ENCODE measurements around the gene SPAG17.

Gene SPAG17

GRCh38 chr1:118132000-118132399, 53.0 kb downstream of the SPAG17 start:
- H3K36me3 ChIP-seq (ENCODE audit: control insufficient read depth, insufficient read depth, low read length) = no peaks in the 10 kb centered on the region
- no peaks in the 10 kb centered on the region for H3K9me3 ChIP-seq (ENCODE audit: control insufficient read depth, low read length)
- no peaks in the 10 kb centered on the region for H3K4me1 ChIP-seq (ENCODE audit: control insufficient read depth, insufficient read depth, low read length, poor library complexity, severe bottlenecking)
- no peaks in the 10 kb centered on the region for H3K27me3 ChIP-seq (replicated peaks; ENCODE audit: control insufficient read depth, insufficient read depth, low read length, poor library complexity, severe bottlenecking)
- no peak overlapping the region for H3K27ac ChIP-seq (ENCODE audit: insufficient read depth, low read length, poor library complexity, severe bottlenecking)
- no peak overlapping the region for H3K4me3 ChIP-seq (ENCODE audit: insufficient read depth, low read depth, low read length, poor library complexity, severe bottlenecking)
- DNase-seq = no peak

- Histone ChIP-seq H3K27me3 (replicated peaks; ENCODE audit: control insufficient read depth, insufficient read depth, low read length, poor library complexity, severe bottlenecking) (no peaks in the 10 kb centered on the region), H3K36me3 (ENCODE audit: control insufficient read depth, insufficient read depth, low read length) (no peaks in the 10 kb centered on the region), H3K4me1 (ENCODE audit: control insufficient read depth, insufficient read depth, low read length, poor library complexity, severe bottlenecking) (no peaks in the 10 kb centered on the region), H3K9me3 (ENCODE audit: control insufficient read depth, low read length) (no peaks in the 10 kb centered on the region), H3K27ac (ENCODE audit: insufficient read depth, low read length, poor library complexity, severe bottlenecking) (no peak overlapping the region), H3K4me3 (ENCODE audit: insufficient read depth, low read depth, low read length, poor library complexity, severe bottlenecking) (no peak overlapping the region)
- DNase-seq = no peak
Measured at GRCh38 chr1:118128761-118129160, 56.3 kb downstream of the SPAG17 start.

DNA sequence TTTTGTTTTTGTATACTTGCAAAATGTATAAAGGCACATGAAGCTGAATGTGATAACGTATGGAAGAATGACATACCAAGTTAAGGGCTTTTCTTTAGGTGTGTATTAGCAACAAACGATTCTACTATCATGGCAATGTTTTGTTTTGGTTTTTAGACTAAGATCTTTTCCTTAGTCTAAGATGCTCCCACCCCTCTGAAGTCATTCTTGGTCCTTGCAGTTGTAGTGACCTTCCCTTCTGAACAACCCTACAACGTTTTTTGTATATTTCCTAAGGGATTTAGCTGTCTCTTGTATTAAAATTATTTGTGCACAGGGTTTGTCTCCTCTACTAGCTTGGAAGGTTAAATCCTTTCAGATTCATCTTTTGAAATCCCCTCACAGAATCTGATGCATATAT, 61.0 kb downstream of the SPAG17 start:
- no peak overlapping the region for H3K4me3 ChIP-seq (ENCODE audit: insufficient read depth, low read depth, low read length, poor library complexity, severe bottlenecking)
- no peaks in the 10 kb centered on the region for H3K9me3 ChIP-seq (ENCODE audit: control insufficient read depth, low read length)
- no peaks in the 10 kb centered on the region for H3K4me1 ChIP-seq (ENCODE audit: control insufficient read depth, insufficient read depth, low read length, poor library complexity, severe bottlenecking)
- no peak overlapping the region for H3K27ac ChIP-seq (ENCODE audit: insufficient read depth, low read length, poor library complexity, severe bottlenecking)
- DNase-seq = no peak
- no peaks in the 10 kb centered on the region for H3K36me3 ChIP-seq (ENCODE audit: control insufficient read depth, insufficient read depth, low read length)
- H3K27me3 ChIP-seq (replicated peaks; ENCODE audit: control insufficient read depth, insufficient read depth, low read length, poor library complexity, severe bottlenecking) = no peaks in the 10 kb centered on the region

- H3K9me3 ChIP-seq (ENCODE audit: control insufficient read depth, low read length) = no peaks in the 10 kb centered on the region
- no peaks in the 10 kb centered on the region for H3K4me1 ChIP-seq (ENCODE audit: control insufficient read depth, insufficient read depth, low read length, poor library complexity, severe bottlenecking)
- H3K27me3 ChIP-seq (replicated peaks; ENCODE audit: control insufficient read depth, insufficient read depth, low read length, poor library complexity, severe bottlenecking) = no peaks in the 10 kb centered on the region
- no peaks in the 10 kb centered on the region for H3K36me3 ChIP-seq (ENCODE audit: control insufficient read depth, insufficient read depth, low read length)
- DNase-seq = no peak
- H3K4me3 ChIP-seq (ENCODE audit: insufficient read depth, low read depth, low read length, poor library complexity, severe bottlenecking) = no peak overlapping the region
- H3K27ac ChIP-seq (ENCODE audit: insufficient read depth, low read length, poor library complexity, severe bottlenecking) = no peak overlapping the region
Measured at GRCh38 chr1:118123116-118123839, 61.8 kb downstream of the SPAG17 start.

GRCh38 chr1:118122234-118123004, 62.6 kb downstream of the SPAG17 start:
- DNase-seq = no peak
- no peak overlapping the region for H3K4me3 ChIP-seq (ENCODE audit: insufficient read depth, low read depth, low read length, poor library complexity, severe bottlenecking)
- H3K9me3 ChIP-seq (ENCODE audit: control insufficient read depth, low read length) = no peaks in the 10 kb centered on the region
- no peaks in the 10 kb centered on the region for H3K36me3 ChIP-seq (ENCODE audit: control insufficient read depth, insufficient read depth, low read length)
- H3K27me3 ChIP-seq (replicated peaks; ENCODE audit: control insufficient read depth, insufficient read depth, low read length, poor library complexity, severe bottlenecking) = no peaks in the 10 kb centered on the region
- no peaks in the 10 kb centered on the region for H3K4me1 ChIP-seq (ENCODE audit: control insufficient read depth, insufficient read depth, low read length, poor library complexity, severe bottlenecking)
- no peak overlapping the region for H3K27ac ChIP-seq (ENCODE audit: insufficient read depth, low read length, poor library complexity, severe bottlenecking)

- Histone ChIP-seq H3K4me1 (ENCODE audit: control insufficient read depth, insufficient read depth, low read length, poor library complexity, severe bottlenecking) (no peaks in the 10 kb centered on the region), H3K9me3 (ENCODE audit: control insufficient read depth, low read length) (no peaks in the 10 kb centered on the region), H3K27ac (ENCODE audit: insufficient read depth, low read length, poor library complexity, severe bottlenecking) (no peak overlapping the region), H3K4me3 (ENCODE audit: insufficient read depth, low read depth, low read length, poor library complexity, severe bottlenecking) (no peak overlapping the region), H3K27me3 (replicated peaks; ENCODE audit: control insufficient read depth, insufficient read depth, low read length, poor library complexity, severe bottlenecking) (no peaks in the 10 kb centered on the region), H3K36me3 (ENCODE audit: control insufficient read depth, insufficient read depth, low read length) (no peaks in the 10 kb centered on the region)
- DNase-seq = no peak
Measured at GRCh38 chr1:118118873-118119463, 66.1 kb downstream of the SPAG17 start.

DNA sequence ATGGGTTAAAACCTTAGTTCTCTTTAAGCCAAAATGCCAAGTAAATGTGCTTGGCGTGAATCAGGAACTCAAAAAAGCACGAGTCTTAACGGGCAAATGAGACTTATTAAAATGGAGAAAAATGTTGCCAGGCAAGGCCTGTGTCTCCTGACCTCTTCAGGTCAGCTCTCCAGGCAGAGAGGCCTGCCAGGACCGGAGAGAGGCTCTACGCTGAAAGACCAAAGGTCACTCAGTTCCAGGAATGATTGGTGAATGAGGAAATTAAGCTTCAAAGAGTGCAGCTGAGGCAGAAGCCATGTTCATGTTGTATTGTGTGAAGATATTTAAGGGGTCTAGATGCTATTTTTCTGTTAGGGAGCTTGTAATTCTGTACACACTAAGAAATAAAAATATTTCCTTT, 66.6 kb downstream of the SPAG17 start:
- no peak for DNase-seq
- no peak overlapping the region for H3K27ac ChIP-seq (ENCODE audit: insufficient read depth, low read length, poor library complexity, severe bottlenecking)

DNA sequence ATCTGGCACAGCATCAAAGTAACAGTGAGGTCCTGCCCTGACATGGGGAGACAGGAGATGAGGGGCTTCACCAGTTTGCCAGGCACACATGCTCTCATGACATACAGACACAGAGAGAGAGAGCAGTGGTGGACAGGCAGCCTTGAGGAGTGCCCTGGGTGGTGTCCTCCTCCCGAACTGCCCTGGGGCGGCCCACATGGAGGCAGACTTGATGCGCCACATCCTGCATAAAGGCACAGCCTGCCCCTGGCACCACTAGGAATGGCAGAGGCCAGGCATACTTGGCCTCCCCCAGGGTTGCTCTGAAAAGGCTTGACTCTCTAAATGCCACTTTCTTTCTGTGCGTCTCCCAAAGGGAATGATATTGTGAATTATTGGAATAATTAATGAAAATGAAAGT, 67.5 kb downstream of the SPAG17 start:
- H3K27ac ChIP-seq (ENCODE audit: insufficient read depth, low read length, poor library complexity, severe bottlenecking) = no peak overlapping the region
- H3K36me3 ChIP-seq (ENCODE audit: control insufficient read depth, insufficient read depth, low read length) = no peaks in the 10 kb centered on the region
- H3K9me3 ChIP-seq (ENCODE audit: control insufficient read depth, low read length) = no peaks in the 10 kb centered on the region
- no peaks in the 10 kb centered on the region for H3K4me1 ChIP-seq (ENCODE audit: control insufficient read depth, insufficient read depth, low read length, poor library complexity, severe bottlenecking)
- no peaks in the 10 kb centered on the region for H3K27me3 ChIP-seq (replicated peaks; ENCODE audit: control insufficient read depth, insufficient read depth, low read length, poor library complexity, severe bottlenecking)
- no peak for DNase-seq
- H3K4me3 ChIP-seq (ENCODE audit: insufficient read depth, low read depth, low read length, poor library complexity, severe bottlenecking) = no peak overlapping the region

More for the DNA sequence above, 66.6 kb downstream of the SPAG17 start:
- H3K36me3 ChIP-seq (ENCODE audit: control insufficient read depth, insufficient read depth, low read length) = no peaks in the 10 kb centered on the region
- no peak overlapping the region for H3K4me3 ChIP-seq (ENCODE audit: insufficient read depth, low read depth, low read length, poor library complexity, severe bottlenecking)
- no peaks in the 10 kb centered on the region for H3K27me3 ChIP-seq (replicated peaks; ENCODE audit: control insufficient read depth, insufficient read depth, low read length, poor library complexity, severe bottlenecking)
- H3K9me3 ChIP-seq (ENCODE audit: control insufficient read depth, low read length) = no peaks in the 10 kb centered on the region
- H3K4me1 ChIP-seq (ENCODE audit: control insufficient read depth, insufficient read depth, low read length, poor library complexity, severe bottlenecking) = no peaks in the 10 kb centered on the region

- Histone ChIP-seq H3K4me3 (ENCODE audit: insufficient read depth, low read depth, low read length, poor library complexity, severe bottlenecking) (no peak overlapping the region), H3K36me3 (ENCODE audit: control insufficient read depth, insufficient read depth, low read length) (no peaks in the 10 kb centered on the region), H3K9me3 (ENCODE audit: control insufficient read depth, low read length) (no peaks in the 10 kb centered on the region), H3K27ac (ENCODE audit: insufficient read depth, low read length, poor library complexity, severe bottlenecking) (no peak overlapping the region), H3K4me1 (ENCODE audit: control insufficient read depth, insufficient read depth, low read length, poor library complexity, severe bottlenecking) (no peaks in the 10 kb centered on the region), H3K27me3 (replicated peaks; ENCODE audit: control insufficient read depth, insufficient read depth, low read length, poor library complexity, severe bottlenecking) (no peaks in the 10 kb centered on the region)
- DNase-seq = no peak
Measured at GRCh38 chr1:118116909-118117308, 68.1 kb downstream of the SPAG17 start.

DNA sequence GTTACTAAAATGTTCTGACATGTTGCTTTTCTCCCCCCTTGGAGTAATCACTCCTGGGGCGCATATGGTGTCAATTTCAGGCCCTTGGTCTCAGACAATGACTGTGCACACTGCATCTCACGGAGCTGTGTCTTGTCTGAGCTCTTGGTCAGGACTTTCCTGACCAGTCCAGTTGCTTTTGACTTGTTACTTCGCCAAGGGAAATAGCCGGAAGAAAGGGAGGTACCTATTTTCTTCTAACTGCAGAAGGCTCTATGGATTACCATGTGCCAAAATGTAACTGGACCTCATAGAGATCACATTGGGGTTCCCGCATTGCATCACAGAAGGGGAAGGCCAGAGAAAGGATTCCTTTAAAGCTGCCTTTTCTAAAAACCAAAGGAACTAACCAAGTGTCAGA, 68.6 kb downstream of the SPAG17 start:
- H3K4me1 ChIP-seq (ENCODE audit: control insufficient read depth, insufficient read depth, low read length, poor library complexity, severe bottlenecking) = no peaks in the 10 kb centered on the region
- no peaks in the 10 kb centered on the region for H3K9me3 ChIP-seq (ENCODE audit: control insufficient read depth, low read length)
- no peaks in the 10 kb centered on the region for H3K27me3 ChIP-seq (replicated peaks; ENCODE audit: control insufficient read depth, insufficient read depth, low read length, poor library complexity, severe bottlenecking)
- H3K36me3 ChIP-seq (ENCODE audit: control insufficient read depth, insufficient read depth, low read length) = no peaks in the 10 kb centered on the region
- no peak overlapping the region for H3K27ac ChIP-seq (ENCODE audit: insufficient read depth, low read length, poor library complexity, severe bottlenecking)
- no peak for DNase-seq
- H3K4me3 ChIP-seq (ENCODE audit: insufficient read depth, low read depth, low read length, poor library complexity, severe bottlenecking) = no peak overlapping the region
